ENCODE measurements around the gene NISCH. TPM values are rescaled to one million over a fixed set of nuclear protein-coding genes. Genes with fewer than 3 reads are reported as not detected.

The NISCH gene
- total RNA-seq, 1 experiment from 2014 or later = 63.4 TPM

DNA sequence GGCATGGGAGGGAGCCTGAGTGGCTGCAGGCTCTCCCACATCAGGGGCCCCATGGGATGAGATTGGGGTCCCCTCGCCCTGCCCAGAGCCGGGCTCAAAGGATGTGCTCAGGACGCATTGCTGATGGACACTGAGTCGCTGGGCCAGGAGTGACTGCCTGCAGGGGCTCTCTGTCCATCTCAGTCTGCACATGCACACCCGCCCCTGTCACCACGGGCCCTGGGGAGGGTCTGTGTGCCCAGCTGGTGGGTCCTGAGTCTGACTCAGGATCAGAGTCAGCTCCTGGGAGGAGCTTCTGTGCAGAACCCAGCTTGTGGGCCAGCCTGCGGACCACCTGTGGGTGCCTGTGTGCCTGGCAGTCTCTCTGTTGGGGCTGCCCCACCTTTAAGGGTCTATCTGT lies 57.9 kb downstream of the NISCH start:
- ChIA-PET POLR2A (no interaction called here), CTCF (no interaction called here)
- Histone ChIP-seq H3K27ac (ENCODE audit: low read length) (no peak overlapping the region), H3K36me3 (ENCODE audit: control insufficient read depth, insufficient read depth, low read length) (no peaks in the 10 kb centered on the region), H3K4me3 (ENCODE audit: low read depth in 2 of 2, low read length in 2 of 2) (no peak overlapping the region), H3K4me1 (ENCODE audit: control insufficient read depth, insufficient read depth, low read length) (no peaks in the 10 kb centered on the region), H3K27me3 (ENCODE audit: control insufficient read depth, insufficient read depth, low read length) (no peaks in the 10 kb centered on the region), H3K9me3 (ENCODE audit: control insufficient read depth, insufficient read depth, low read depth, low read length) (no peaks in the 10 kb centered on the region)
- no peak for ATAC-seq
- intact Hi-C loops (cut with micrococcal nuclease; ENCODE audit: unreplicated experiment) (no loop called here), in situ Hi-C loops (cut with HindIII; ENCODE audit: low pct_unique_long_range_greater_than_20kb, low sequenced_read_pairs) (no loop called here)
- no peak for TF ChIP-seq CTCF (IDR thresholded peaks at IDR 0.05)
- TF ChIP-seq REST (IDR thresholded peaks at IDR 0.05; ENCODE audit: insufficient read depth in 1 of 2, low read depth in 2 of 2, low read length in 1 of 2) = no peak
- no peak for TF ChIP-seq SIN3A (IDR thresholded peaks at IDR 0.05; ENCODE audit: borderline replicate concordance, insufficient read depth, low read depth, low read length)
- TF ChIP-seq POLR2AphosphoS5 (IDR thresholded peaks at IDR 0.05; ENCODE audit: low read depth, low read length) = no peak
- TF ChIP-seq TCF7L2 (IDR thresholded peaks at IDR 0.05; ENCODE audit: low read depth, low read length) = no peak
- BruUV-seq (replicated peaks) = no TSS peak
- no peak for DNase-seq (ENCODE audit: low read depth, low spot score)

DNA sequence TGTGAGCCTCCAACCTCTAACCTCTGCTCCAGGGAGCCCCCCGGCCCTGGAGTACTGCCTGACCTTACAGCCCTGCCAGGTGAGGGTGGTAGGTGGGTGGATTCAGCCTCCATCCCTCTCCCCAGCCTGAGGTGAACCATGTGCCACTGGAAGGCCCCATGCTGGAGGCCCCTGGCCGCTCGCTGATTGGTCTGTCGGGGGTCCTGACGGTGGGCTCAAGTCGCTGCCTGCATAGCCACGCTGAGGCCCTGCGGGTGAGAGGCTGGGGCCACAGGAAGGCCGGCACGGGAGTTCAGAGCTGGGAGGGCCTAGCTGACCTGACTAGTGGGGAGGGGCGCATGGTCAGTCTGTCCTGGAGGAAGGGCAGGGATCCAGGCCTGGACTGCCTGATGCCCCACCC lies 59.2 kb downstream of the NISCH start:
- ChIA-PET POLR2A (no interaction called here), CTCF (no interaction called here)
- Histone ChIP-seq H3K4me1 (ENCODE audit: control insufficient read depth, insufficient read depth, low read length) (no peaks in the 10 kb centered on the region), H3K27me3 (ENCODE audit: control insufficient read depth, insufficient read depth, low read length) (no peaks in the 10 kb centered on the region), H3K36me3 (ENCODE audit: control insufficient read depth, insufficient read depth, low read length) (no peaks in the 10 kb centered on the region), H3K27ac (ENCODE audit: low read length) (no peak overlapping the region), H3K4me3 (ENCODE audit: low read depth in 2 of 2, low read length in 2 of 2) (no peak overlapping the region), H3K9me3 (ENCODE audit: control insufficient read depth, insufficient read depth, low read depth, low read length) (no peaks in the 10 kb centered on the region)
- BruUV-seq (replicated peaks) = no TSS peak
- ATAC-seq = no peak
- DNase-seq (ENCODE audit: low read depth, low spot score) = no peak
- intact Hi-C loops (cut with micrococcal nuclease; ENCODE audit: unreplicated experiment) (no loop called here), in situ Hi-C loops (cut with HindIII; ENCODE audit: low pct_unique_long_range_greater_than_20kb, low sequenced_read_pairs) (no loop called here)
- TF ChIP-seq CTCF (IDR thresholded peaks at IDR 0.05) (no peak), TCF7L2 (IDR thresholded peaks at IDR 0.05; ENCODE audit: low read depth, low read length) (no peak), POLR2AphosphoS5 (IDR thresholded peaks at IDR 0.05; ENCODE audit: low read depth, low read length) (no peak), REST (IDR thresholded peaks at IDR 0.05; ENCODE audit: insufficient read depth in 1 of 2, low read depth in 2 of 2, low read length in 1 of 2) (no peak), SIN3A (IDR thresholded peaks at IDR 0.05; ENCODE audit: borderline replicate concordance, insufficient read depth, low read depth, low read length) (no peak)

Data from Panc1 (cell line).